Endothelial cell of umbilical vein (primary cell): ENCODE measurements around the gene PAX1.

ENCODE experiments used
- EZH2 ChIP-seq: IDR thresholded peaks from 2 replicates; pipeline ENCODE4 v1.6.1; 2012; ENCODE audit warnings: borderline replicate concordance, low read depth, mild to moderate bottlenecking, moderate library complexity, low read length, inconsistent platforms; ENCODE audit not compliant: severe bottlenecking
- FOS ChIP-seq: IDR thresholded peaks from 2 replicates; pipeline ENCODE4 v1.6.1; 2011; ENCODE audit warnings: mild to moderate bottlenecking, low read length, moderate library complexity, borderline replicate concordance; ENCODE audit not compliant: insufficient read depth
- GATA2 ChIP-seq: IDR thresholded peaks from 2 replicates; pipeline ENCODE4 v1.7.0; 2011; ENCODE audit warnings: low read depth, mild to moderate bottlenecking, moderate library complexity, mixed read lengths, low read length; ENCODE audit not compliant: insufficient read length, insufficient read depth
- JUN ChIP-seq: IDR thresholded peaks from 2 replicates; pipeline ENCODE4 v1.6.1; 2011; ENCODE audit warnings: borderline replicate concordance, low read depth; ENCODE audit not compliant: insufficient read length, insufficient read depth
- MYC ChIP-seq: IDR thresholded peaks from one replicate; pipeline ENCODE4 v1.6.1; 2011; ENCODE audit warnings: mild to moderate bottlenecking, low read depth, low read length
- POLR2A ChIP-seq: IDR thresholded peaks from 2 replicates; pipeline ENCODE4 v1.6.1; 2012; ENCODE audit warnings: low read depth, mild to moderate bottlenecking, control low read depth, low read length
- POLR2AphosphoS5 ChIP-seq: IDR thresholded peaks from 2 replicates; pipeline ENCODE4 v1.6.1; 2012; ENCODE audit warnings: low read depth, mild to moderate bottlenecking, control low read depth, low read length, moderate library complexity; ENCODE audit not compliant: insufficient read depth
- TF ChIP-seq, protein P1 (sequence below), 2 donors: IDR thresholded peaks; 1 replicate in 1 of 2; 2 replicates in 1 of 2; pipeline ENCODE4 v1.5.1; 2011; ENCODE audit warnings: low read length in 2 of 2, mild to moderate bottlenecking in 2 of 2, moderate library complexity in 2 of 2, control low read depth in 1 of 2, inconsistent platforms in 1 of 2, low read depth in 1 of 2; ENCODE audit not compliant: insufficient read depth in 1 of 2; ENCODE audit errors: extremely low read depth in 1 of 2
- TF ChIP-seq, protein P2 (sequence below): IDR thresholded peaks from 2 replicates; pipeline ENCODE4 v1.6.1; 2011; ENCODE audit not compliant: insufficient read depth, insufficient read length

DNA sequence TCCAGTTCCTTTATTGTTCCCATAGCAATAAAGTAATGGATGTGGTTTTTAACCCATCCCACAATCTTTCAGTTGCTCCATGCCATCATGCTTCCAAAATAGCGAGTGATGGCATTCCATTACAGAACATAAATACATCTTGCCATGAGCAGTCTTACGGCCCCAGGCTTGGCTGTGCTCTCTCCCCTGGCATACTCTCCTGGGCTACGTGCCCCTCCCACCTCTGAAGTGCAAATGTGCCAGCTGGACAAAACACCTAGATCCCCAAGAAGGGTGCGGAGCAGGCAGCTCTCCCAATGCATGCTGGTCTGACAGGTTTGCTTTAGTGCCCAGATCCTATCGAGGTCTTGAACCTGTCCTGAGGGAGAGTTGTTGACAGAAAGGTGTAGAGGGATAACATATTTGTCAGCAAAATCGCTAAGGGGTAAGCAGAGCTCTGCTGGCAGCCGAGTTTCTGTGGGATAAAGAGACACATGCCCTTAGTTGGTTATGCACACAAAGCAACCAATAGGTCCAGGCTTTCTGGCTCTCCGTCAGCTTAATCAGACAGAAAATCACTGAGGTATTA lies 43.9 kb upstream of the PAX1 start:
- TF ChIP-seq POLR2A = no peak
- TF ChIP-seq, protein P1, sequence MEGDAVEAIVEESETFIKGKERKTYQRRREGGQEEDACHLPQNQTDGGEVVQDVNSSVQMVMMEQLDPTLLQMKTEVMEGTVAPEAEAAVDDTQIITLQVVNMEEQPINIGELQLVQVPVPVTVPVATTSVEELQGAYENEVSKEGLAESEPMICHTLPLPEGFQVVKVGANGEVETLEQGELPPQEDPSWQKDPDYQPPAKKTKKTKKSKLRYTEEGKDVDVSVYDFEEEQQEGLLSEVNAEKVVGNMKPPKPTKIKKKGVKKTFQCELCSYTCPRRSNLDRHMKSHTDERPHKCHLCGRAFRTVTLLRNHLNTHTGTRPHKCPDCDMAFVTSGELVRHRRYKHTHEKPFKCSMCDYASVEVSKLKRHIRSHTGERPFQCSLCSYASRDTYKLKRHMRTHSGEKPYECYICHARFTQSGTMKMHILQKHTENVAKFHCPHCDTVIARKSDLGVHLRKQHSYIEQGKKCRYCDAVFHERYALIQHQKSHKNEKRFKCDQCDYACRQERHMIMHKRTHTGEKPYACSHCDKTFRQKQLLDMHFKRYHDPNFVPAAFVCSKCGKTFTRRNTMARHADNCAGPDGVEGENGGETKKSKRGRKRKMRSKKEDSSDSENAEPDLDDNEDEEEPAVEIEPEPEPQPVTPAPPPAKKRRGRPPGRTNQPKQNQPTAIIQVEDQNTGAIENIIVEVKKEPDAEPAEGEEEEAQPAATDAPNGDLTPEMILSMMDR (IDR thresholded peaks at IDR 0.05; ENCODE audit: extremely low read depth in 1 of 2, insufficient read depth in 1 of 2, low read depth in 1 of 2, low read length in 2 of 2) = no peak
- TF ChIP-seq, protein P2, sequence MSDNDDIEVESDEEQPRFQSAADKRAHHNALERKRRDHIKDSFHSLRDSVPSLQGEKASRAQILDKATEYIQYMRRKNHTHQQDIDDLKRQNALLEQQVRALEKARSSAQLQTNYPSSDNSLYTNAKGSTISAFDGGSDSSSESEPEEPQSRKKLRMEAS = no peak
- no peak for TF ChIP-seq EZH2
- no peak for TF ChIP-seq POLR2AphosphoS5
- no peak for TF ChIP-seq JUN
- TF ChIP-seq GATA2 = no peak
- TF ChIP-seq MYC = no peak
- no peak for TF ChIP-seq FOS
